Rectal smooth muscle tissue (tissue), 1 donor: Measurements from ENCODE around the gene NEBL.

ENCODE experiments used
- H3K27ac ChIP-seq: one replicate; pipeline ENCODE4 v1.7.0; 2013; ENCODE audit warnings: low read depth, low read length, inconsistent platforms
- H3K27me3 ChIP-seq: one replicate; pipeline ENCODE4 v1.7.0; 2013; ENCODE audit warnings: low read length; ENCODE audit not compliant: control insufficient read depth, insufficient read depth
- H3K36me3 ChIP-seq: one replicate; pipeline ENCODE4 v1.7.0; 2013; ENCODE audit warnings: low read length; ENCODE audit not compliant: control insufficient read depth, insufficient read depth
- H3K4me1 ChIP-seq: one replicate; pipeline ENCODE4 v1.7.0; 2013; ENCODE audit warnings: low read length; ENCODE audit not compliant: control insufficient read depth, insufficient read depth
- H3K4me3 ChIP-seq: one replicate; pipeline ENCODE4 v1.7.0; 2013; ENCODE audit warnings: low read length
- H3K9ac ChIP-seq: one replicate; pipeline ENCODE4 v1.7.0; 2013; ENCODE audit warnings: low read length

NEBL gene

DNA sequence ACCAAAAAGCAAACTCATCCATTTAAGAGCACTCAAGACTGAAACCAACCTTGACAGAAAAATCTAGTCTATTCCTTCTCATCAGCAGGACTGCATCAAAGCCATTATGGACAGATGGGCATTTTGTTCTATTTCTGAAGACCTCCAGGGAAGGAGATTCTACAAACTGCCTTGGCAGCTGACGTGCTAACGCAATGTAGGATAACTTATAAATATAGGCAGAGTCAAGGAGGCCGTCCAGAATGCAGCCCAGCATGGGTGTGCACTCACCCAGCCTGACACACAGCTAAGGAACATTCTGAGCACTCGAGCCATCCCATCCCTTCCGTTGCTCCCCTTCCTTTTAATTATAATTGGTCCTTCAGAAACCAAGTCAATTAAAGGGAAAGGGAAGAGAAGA is 25.3 kb upstream of the NEBL start:
- H3K36me3 ChIP-seq, result no peaks in the 10 kb centered on the region
- H3K4me1 ChIP-seq, result no peaks in the 10 kb centered on the region
- no peak overlapping the region for H3K4me3 ChIP-seq
- H3K27ac ChIP-seq, result no peak overlapping the region
- H3K27me3 ChIP-seq, result no peaks in the 10 kb centered on the region
- H3K9ac ChIP-seq, result no peak overlapping the region

DNA sequence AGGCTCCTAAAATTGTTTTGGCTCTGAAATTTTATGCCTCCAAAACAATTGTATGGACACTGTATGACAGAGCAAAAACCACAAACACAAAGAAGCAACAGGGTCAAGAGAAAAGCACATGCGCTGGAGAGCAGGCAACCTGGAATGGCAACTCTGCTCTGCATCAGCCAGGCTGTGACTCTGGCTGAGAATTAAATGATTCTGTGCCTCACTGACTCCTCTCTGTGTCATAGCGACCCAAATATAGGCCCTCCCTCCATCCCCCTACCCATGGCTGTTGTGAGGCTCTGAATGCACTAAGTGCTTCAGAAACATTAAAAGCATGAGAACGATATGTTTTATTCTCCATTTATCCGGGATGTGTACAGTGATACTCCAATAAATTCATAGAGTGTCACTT is 24.9 kb upstream of the NEBL start:
- H3K36me3 ChIP-seq, result no peaks in the 10 kb centered on the region
- no peak overlapping the region for H3K27ac ChIP-seq
- H3K4me1 ChIP-seq, result no peaks in the 10 kb centered on the region
- no peaks in the 10 kb centered on the region for H3K27me3 ChIP-seq
- no peak overlapping the region for H3K9ac ChIP-seq
- no peak overlapping the region for H3K4me3 ChIP-seq

DNA sequence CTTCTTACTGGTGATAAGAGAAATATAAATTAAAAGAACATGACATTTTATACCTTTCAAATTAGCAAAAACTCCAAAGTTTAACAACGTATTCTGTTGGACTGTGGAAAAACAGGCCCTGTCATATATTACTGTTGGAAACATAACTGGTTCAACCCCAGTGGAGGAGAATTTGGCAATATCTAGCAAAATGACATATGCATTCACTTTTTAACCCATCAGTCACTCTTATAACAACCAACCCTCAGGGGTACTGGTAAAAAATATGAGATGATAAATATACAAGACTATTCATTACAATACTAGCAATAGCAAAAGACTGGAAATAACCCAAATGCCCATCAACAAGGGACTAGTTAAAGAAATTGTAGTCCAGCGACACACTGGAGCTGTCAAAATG is 22.9 kb upstream of the NEBL start:
- Histone ChIP-seq H3K27ac (no peak overlapping the region), H3K27me3 (no peaks in the 10 kb centered on the region), H3K4me3 (no peak overlapping the region), H3K4me1 (no peaks in the 10 kb centered on the region), H3K9ac (no peak overlapping the region), H3K36me3 (no peaks in the 10 kb centered on the region)

DNA sequence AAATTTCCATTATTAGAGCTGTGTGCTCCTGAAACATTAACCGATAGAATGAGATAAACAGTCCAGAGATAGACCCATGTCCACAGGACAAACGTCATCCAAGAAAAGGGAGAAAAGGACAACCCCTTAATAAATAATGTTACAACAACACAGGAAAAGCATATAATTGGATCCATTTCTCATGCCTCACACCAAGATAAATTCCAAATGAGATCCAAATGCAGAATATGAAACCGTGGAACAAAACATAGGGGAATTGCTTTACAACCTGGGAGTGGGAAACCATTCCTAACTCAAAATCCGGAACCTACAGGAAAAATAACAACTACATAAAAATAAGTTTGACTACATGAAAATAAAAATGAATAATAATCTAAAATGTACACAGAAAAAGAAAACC is 22.4 kb upstream of the NEBL start:
- Histone ChIP-seq H3K36me3 (no peaks in the 10 kb centered on the region), H3K27me3 (no peaks in the 10 kb centered on the region), H3K27ac (no peak overlapping the region), H3K4me3 (no peak overlapping the region), H3K9ac (no peak overlapping the region), H3K4me1 (no peaks in the 10 kb centered on the region)

DNA sequence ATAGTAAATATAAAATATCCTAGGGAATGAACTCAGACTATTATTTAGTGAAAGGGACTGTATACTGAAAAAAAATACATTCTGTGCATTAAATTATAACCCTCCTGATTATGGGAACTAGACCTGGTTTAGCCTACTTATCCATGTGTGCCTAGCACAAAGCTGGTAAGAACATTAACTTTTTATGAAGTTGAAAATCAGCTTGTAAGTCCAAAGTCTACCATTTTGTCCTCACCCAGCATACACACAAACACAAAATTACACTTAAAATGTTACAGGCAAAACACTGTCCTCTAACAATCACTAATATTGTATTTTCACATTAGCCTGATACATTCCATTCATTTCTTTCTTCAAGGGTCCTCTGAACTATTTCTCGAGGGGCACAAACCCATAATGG is 19.9 kb upstream of the NEBL start:
- Histone ChIP-seq H3K9ac (no peak overlapping the region), H3K4me1 (no peaks in the 10 kb centered on the region), H3K27ac (no peak overlapping the region), H3K36me3 (no peaks in the 10 kb centered on the region), H3K4me3 (no peak overlapping the region), H3K27me3 (no peaks in the 10 kb centered on the region)

DNA sequence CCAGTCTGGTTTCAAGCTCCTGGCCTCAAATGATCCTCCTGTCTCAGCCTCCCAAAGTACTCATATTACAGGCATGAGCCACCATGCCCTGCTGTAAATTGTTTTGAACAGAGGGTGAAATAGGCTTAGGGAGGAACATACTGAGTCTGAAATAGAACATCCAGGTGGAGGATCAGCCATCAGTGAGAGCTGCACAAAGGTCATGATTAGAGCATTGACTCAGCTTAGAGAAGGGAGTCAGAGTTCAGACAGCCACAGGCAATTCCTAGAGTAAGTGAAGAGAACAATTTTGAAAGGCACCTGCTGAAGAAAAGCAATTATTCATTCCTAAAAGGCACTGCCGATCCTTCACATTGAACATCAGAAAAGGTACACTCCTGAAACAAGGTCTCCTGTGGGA is 15.9 kb upstream of the NEBL start:
- no peak overlapping the region for H3K9ac ChIP-seq
- no peaks in the 10 kb centered on the region for H3K36me3 ChIP-seq
- no peak overlapping the region for H3K4me3 ChIP-seq
- H3K27me3 ChIP-seq, result no peaks in the 10 kb centered on the region
- no peak overlapping the region for H3K27ac ChIP-seq
- no peaks in the 10 kb centered on the region for H3K4me1 ChIP-seq

DNA sequence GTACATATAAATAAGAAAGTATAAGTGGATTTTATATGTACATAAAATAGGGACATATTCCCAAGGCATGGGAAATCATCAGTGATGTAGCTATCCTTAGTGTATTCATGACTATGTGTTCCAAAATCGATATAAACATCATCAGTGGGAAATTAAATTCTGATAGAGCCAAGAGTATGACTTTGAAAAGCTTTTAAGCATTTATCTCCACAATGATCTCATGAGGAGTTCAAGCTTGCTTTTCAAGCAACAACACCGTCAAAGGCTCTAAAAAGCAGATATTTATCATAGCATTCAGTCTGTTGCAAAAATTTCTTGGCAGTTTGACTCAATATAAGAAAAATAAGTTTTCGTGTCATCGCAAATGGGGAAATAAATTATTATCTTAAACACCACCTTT is 14.5 kb upstream of the NEBL start:
- Histone ChIP-seq H3K27me3 (no peaks in the 10 kb centered on the region), H3K36me3 (no peaks in the 10 kb centered on the region), H3K9ac (no peak overlapping the region)

DNA sequence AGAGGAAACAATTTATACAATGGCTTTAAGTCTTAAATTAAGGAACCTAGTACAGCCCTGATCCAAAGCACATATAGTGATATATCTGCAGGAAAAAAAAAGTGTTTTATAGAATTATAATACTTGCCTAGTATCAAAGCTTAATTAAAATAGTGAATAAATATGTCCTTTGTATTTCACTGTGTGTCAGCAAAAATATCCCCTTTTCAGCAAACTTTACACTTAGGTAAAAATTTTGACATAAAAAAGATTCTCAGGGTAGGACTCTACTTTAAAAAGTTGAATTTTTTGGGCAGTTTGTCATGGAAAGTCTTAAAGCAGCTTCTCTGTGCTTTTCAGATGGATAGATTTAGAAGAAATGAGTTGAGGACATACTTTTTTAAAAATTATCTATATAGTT is 12.7 kb upstream of the NEBL start:
- Histone ChIP-seq H3K4me1 (no peaks in the 10 kb centered on the region), H3K27ac (no peak overlapping the region), H3K4me3 (no peak overlapping the region), H3K9ac (no peak overlapping the region), H3K27me3 (no peaks in the 10 kb centered on the region), H3K36me3 (no peaks in the 10 kb centered on the region)

More for the DNA sequence above, 14.5 kb upstream of the NEBL start:
- no peak overlapping the region for H3K4me3 ChIP-seq
- no peaks in the 10 kb centered on the region for H3K4me1 ChIP-seq
- no peak overlapping the region for H3K27ac ChIP-seq

DNA sequence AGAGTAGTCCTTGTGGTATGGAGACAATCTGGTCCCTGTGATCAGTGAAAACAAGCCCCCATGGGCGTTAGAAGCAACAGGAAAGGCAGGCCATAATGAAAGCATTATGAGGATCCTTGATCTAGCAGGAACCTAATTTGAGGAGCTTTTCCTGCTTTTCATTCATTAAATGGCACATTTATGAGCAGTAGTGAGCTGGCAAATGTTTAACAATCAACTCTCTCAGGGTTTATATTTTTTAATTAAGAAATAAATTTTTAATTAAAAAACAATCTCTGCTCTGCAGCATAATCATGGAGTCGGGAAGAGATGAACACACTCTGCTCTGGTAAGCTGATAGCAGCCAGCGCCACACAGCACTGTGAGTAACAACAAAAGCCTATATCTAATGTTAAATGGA is 11.3 kb upstream of the NEBL start:
- no peaks in the 10 kb centered on the region for H3K27me3 ChIP-seq
- no peak overlapping the region for H3K27ac ChIP-seq
- no peak overlapping the region for H3K9ac ChIP-seq
- no peaks in the 10 kb centered on the region for H3K36me3 ChIP-seq
- H3K4me3 ChIP-seq, result no peak overlapping the region
- H3K4me1 ChIP-seq, result no peaks in the 10 kb centered on the region

DNA sequence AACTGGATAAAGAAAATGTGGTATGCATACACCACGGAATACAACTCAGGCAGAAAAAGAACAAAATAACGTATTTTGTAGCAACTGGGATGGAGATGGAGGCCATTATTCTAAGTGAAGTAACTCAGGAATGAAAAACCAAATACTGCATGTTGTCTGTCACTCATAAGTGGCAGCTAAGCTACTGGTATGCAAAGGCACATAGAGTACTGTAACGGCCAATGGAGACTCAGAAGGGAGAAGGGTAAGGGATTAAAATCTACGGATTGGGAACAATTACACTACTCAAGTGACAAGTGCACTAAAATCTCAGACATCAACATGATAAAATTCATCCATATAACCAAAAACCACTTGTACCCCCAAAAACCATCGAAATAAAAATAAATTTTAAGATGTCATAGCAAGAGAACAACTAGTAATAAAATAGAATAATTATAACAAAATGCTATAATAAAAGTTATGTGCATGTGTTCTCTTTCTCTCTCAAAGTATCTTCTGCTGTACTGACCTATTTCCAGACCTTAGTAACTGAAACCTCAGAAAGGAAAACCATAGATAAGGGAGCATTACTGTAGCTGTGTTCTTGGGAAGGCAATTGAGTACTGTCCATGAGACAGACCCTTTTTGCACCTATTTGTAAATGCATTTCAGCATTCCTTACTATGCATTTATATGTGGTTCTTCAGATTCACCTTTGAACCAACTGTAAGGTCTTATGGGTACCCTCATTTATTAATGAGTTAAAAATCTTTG is 6.7 kb upstream of the NEBL start:
- H3K36me3 ChIP-seq, result no peaks in the 10 kb centered on the region
- H3K4me1 ChIP-seq, result no peaks in the 10 kb centered on the region
- H3K4me3 ChIP-seq, result no peak overlapping the region
- no peak overlapping the region for H3K27ac ChIP-seq
- H3K27me3 ChIP-seq, result no peaks in the 10 kb centered on the region
- H3K9ac ChIP-seq, result no peak overlapping the region

DNA sequence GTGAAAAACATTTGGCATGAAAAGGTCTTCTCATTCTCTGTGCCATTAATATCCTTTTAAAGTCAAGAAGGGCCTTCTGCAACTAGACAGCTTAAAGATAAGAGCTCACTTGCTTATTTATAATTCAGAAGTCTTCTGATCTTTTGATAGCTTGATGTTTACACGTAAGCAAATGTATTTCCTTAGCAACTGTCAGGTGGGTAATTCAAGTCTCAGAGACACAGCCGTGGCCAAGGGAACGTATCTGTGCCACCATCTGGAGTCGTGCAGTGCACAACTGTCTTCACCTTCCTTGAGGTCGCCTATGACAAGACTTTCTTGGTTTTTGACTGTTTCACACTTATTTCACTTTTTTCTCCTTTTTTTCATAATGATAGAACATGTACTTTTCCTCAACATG is 4.0 kb upstream of the NEBL start:
- no peak overlapping the region for H3K27ac ChIP-seq
- no peaks in the 10 kb centered on the region for H3K36me3 ChIP-seq
- H3K9ac ChIP-seq, result no peak overlapping the region
- H3K4me1 ChIP-seq, result no peaks in the 10 kb centered on the region
- no peaks in the 10 kb centered on the region for H3K27me3 ChIP-seq
- H3K4me3 ChIP-seq, result no peak overlapping the region

DNA sequence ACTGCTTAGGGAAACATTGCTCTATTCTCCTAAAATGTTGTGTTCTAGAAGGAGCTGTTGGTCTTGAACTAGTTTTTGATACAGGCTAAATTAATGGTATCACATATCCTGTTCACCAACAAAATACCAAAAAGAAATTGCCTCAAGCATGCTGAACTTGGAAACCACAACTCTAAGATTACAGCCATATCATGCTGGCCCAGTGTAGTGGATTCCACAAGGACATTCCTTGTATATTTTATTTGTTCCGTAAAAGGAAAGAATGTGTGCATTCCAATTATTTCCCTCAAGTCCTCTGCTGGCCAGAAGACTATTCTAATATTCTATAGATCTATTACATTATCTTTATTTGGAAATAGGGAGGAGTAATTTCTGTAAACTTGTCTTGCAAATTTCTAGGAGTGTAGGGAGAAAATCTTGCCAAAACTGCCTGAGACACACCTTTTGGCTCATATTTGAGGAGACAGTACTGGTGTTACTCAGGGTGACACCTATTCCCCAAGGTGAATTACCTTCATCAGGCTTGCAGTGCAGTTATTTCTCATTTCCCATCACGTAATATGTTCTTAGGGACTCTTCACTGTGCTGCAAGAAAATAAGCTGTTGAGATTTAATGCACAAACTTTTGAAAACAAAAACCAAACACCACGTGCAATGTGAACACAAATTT is 1.9 kb upstream of the NEBL start:
- H3K27ac ChIP-seq, result no peak overlapping the region
- no peak overlapping the region for H3K9ac ChIP-seq
- no peaks in the 10 kb centered on the region for H3K36me3 ChIP-seq
- no peak overlapping the region for H3K4me3 ChIP-seq
- H3K27me3 ChIP-seq, result no peaks in the 10 kb centered on the region
- no peaks in the 10 kb centered on the region for H3K4me1 ChIP-seq

DNA sequence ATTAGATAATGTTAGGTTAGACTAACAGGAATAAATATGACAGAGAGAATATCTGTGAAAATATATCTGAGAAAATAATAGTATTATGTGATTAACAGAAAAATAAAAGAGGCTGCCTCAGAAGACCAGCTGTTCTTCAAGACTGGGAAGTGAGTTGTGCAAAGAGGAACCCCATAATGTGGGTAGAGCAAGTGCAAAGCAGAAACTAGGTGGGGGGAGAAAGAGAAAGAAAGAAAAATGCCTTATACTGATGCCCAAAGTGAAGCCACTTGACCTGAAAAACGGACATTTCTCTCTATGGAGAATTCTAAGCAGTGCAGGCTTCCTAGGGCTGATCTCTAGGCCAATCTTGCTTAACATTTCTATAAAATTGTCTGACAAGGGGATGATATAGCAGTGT is 3.8 kb downstream of the NEBL start:
- H3K27me3 ChIP-seq, result no peaks in the 10 kb centered on the region
- no peak overlapping the region for H3K4me3 ChIP-seq
- no peaks in the 10 kb centered on the region for H3K4me1 ChIP-seq
- no peak overlapping the region for H3K27ac ChIP-seq
- no peak overlapping the region for H3K9ac ChIP-seq
- H3K36me3 ChIP-seq, result no peaks in the 10 kb centered on the region
